Measurements from ENCODE around the gene AGPAT2. TPM values are rescaled to one million over a fixed set of nuclear protein-coding genes. Genes with fewer than 3 reads are reported as not detected.

AGPAT2 gene
- total RNA-seq, 2 donors from 2014 or later, result 71.9 to 81.9 TPM

DNA sequence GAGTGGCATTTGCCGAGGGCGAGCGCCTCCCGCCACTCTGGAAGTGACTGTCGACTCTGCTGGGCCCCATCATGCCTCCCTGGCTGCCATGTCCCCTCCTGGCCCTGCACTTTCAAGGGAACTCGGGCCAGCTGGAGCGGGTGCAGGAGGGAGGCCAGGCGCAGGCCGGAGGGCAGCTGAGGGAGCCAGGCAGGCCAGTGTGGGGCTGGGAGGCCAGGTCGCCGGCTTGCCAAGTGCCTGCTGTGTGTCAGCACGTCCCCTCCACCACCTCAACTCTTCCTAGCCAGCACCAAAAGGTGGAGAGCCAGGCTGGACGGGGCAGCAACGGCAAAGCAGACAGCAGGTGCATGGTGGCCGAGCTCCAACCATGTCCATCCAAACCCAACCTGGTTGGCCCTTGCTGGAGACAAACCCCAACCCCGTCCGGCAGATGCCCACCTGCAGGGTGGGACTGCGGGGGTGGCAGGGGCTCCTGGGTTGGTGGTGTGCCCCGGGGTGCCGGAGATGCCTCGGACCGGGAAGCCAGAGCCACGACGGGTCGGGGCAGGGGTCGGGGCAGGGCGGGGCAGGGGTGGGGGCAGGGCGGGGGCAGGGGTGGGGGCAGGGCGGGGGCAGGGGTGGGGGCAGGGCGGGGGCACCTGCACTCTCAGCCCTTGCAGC is 61.1 kb downstream of the AGPAT2 start:
- H3K27ac ChIP-seq, result peak overlapping the region in 1 of 2 donors; percentile 50
- no peak overlapping the region for H3K4me3 ChIP-seq
- peaks cover 0 to 54% of the 10 kb centered on the region in 2 donors for H3K4me1 ChIP-seq
- H3K36me3 ChIP-seq, result no peaks in the 10 kb centered on the region
- no peaks in the 10 kb centered on the region for H3K27me3 ChIP-seq
- no peaks in the 10 kb centered on the region for H3K9me3 ChIP-seq
- no peak for DNase-seq (ENCODE audit: low spot score)
- TF ChIP-seq, protein P1, sequence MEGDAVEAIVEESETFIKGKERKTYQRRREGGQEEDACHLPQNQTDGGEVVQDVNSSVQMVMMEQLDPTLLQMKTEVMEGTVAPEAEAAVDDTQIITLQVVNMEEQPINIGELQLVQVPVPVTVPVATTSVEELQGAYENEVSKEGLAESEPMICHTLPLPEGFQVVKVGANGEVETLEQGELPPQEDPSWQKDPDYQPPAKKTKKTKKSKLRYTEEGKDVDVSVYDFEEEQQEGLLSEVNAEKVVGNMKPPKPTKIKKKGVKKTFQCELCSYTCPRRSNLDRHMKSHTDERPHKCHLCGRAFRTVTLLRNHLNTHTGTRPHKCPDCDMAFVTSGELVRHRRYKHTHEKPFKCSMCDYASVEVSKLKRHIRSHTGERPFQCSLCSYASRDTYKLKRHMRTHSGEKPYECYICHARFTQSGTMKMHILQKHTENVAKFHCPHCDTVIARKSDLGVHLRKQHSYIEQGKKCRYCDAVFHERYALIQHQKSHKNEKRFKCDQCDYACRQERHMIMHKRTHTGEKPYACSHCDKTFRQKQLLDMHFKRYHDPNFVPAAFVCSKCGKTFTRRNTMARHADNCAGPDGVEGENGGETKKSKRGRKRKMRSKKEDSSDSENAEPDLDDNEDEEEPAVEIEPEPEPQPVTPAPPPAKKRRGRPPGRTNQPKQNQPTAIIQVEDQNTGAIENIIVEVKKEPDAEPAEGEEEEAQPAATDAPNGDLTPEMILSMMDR (IDR thresholded peaks at IDR 0.05), result no peak

DNA sequence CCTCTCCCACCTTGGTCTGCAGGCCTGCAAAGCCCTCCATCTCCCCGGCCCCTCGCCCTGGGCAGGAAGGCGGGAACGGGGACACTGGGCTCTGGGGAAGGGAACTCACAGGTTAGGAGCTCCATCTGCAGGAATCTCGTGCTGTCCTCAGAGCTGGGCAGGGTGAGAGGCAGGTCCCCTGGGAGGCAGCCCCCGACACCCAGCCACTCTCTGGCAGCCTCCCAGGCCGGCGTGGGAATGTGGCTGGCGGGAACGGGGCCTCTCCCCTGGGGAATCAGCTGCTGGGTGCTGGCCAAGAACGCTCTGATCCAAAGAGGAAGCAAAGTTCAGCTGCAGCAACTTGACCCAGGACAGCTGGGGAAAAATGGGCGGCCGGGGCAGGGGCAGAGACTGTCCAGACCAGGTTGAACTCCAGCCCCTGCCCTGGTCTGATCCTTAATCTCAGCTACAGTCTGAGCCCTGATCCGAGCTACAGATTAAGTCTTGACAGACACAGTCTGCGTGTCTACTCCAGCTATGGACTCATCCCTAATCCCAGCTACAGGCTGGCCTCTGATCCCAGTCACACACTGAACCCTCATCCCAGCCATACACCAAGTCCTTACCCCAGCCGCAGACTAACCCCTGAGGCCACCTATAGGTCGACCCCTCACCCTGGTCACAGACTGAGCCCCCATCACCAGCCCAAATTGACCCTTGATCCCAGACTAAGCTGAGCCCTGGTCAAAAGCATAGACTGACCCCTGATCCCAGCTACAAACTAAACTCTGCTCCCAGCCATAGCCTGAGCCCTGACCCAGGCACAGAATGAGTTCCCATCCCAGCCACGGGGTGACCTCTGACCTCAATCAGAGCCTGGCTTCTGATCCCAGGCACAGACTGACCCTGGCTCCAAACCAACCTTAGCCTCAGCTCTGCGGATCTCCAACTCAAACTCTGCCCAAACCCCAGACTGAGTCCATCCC is 61.9 kb downstream of the AGPAT2 start:
- no peaks in the 10 kb centered on the region for H3K27me3 ChIP-seq

DNA sequence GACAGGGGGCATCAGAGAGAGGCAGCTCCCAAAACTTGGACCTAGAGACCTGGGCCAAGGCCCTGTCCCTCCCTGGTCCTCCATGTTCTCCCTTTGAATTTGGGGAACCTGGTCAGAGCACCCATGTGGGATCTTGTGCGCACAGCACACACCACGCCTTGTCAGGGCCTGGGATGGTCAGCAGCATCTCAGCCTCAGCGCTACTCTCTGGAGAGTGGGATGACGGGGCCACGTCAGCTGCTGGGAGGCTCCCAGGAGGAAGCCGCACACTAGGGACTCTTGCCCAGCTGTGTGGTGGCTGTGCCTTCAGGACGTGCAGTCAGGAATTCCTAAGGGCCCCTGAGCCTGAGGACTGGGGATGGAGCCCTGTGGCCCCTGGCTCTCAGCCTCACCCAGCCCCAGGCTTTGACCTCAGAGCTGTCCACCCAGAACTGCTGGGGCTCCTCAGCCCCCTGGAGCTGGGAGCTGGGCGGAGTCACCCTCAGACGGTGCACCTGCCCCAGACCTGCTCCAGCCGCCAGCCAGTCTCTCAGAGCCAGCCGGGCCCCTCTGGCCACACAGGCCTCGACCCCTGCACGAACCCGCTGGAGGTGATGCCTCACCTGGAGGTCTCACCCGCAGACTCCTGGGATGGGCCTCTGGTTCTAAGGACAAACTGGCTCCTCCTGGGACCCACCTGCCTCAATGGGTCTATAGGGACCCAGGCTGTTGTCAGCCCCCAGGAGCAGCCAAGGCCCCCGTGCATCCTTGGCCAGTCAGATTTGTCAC is 62.9 kb downstream of the AGPAT2 start:
- Histone ChIP-seq H3K4me1 (peaks cover 0 to 48% of the 10 kb centered on the region in 2 donors), H3K27ac (peak overlapping the region; percentile 22 to 50), H3K36me3 (no peaks in the 10 kb centered on the region), H3K27me3 (no peaks in the 10 kb centered on the region), H3K9me3 (no peaks in the 10 kb centered on the region), H3K4me3 (no peak overlapping the region)
- TF ChIP-seq, protein P1 (IDR thresholded peaks at IDR 0.05), result no peak
- DNase-seq (ENCODE audit: low spot score), result no peak

More for the DNA sequence above, 61.9 kb downstream of the AGPAT2 start:
- Histone ChIP-seq H3K4me1 (peaks cover 0 to 49% of the 10 kb centered on the region in 2 donors), H3K36me3 (no peaks in the 10 kb centered on the region), H3K27ac (peak overlapping the region; percentile 22 to 50), H3K4me3 (no peak overlapping the region), H3K9me3 (no peaks in the 10 kb centered on the region)
- DNase-seq (ENCODE audit: low spot score), result peak; percentile 82
- TF ChIP-seq, protein P1 (IDR thresholded peaks at IDR 0.05), result peak; percentile 32 to 77

DNA sequence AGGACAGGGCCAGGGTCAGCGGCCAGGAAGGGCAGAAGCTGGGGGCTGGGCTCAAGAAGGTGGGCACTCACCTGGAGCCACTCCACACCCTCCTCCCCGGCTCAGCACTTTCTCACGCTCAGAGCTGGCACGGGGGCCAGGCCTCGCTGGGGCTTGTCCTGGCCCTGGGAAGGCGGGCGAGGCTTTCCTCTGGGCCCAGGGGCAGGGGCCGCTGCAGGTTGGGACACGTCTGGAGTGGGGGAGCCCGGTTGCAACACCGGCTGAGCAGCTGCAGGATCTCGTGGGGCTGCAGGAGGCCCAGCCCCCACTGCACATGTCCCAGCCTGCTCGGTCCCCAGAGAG is 63.4 kb downstream of the AGPAT2 start:
- H3K4me1 ChIP-seq, result peaks cover 0 to 53% of the 10 kb centered on the region in 2 donors

More for the DNA sequence above, 63.4 kb downstream of the AGPAT2 start:
- Histone ChIP-seq H3K27ac (no peak overlapping the region), H3K9me3 (no peaks in the 10 kb centered on the region), H3K36me3 (no peaks in the 10 kb centered on the region), H3K4me3 (no peak overlapping the region), H3K27me3 (no peaks in the 10 kb centered on the region)
- TF ChIP-seq, protein P1 (IDR thresholded peaks at IDR 0.05), result no peak
- no peak for DNase-seq (ENCODE audit: low spot score)

MicroRNAs encoded within 50 kb of the gene (microRNA counts, 767-probe panel; counts per million panel counts)
- 5,502 to 12,078 counts per million in 2 donors for microRNA hsa-miR-126-3p

Small RNA genes within 50 kb of the gene (microRNA-seq; reads per million reads assigned to microRNA genes)
- gene MIR126 (ENCODE audit: borderline number of aligned reads in 2 of 2, borderline replicate concordance in 1 of 2), result 103,385 to 132,536 reads per million in 2 donors

Other genes starting within 250 kb of the AGPAT2 start
- 1 to 10 TPM; 6.4 to 9.1 TPM for gene INPP5E, start 247.6 kb downstream of the AGPAT2 start, total RNA-seq
- gene SEC16A, start 204.4 kb downstream of the AGPAT2 start, total RNA-seq, result 10 to 100 TPM; 32.6 to 41.6 TPM
- 10 to 100 TPM; 14.2 to 39.7 TPM for gene NOTCH1, start 141.4 kb downstream of the AGPAT2 start, total RNA-seq
- gene EGFL7, start 24.5 kb downstream of the AGPAT2 start, total RNA-seq, result 100 to 1,000 TPM; 114 to 120 TPM
- gene DIPK1B, start 25.1 kb upstream of the AGPAT2 start, total RNA-seq, result 10 to 100 TPM; 45.1 to 45.7 TPM
- gene LCN10, start 55.5 kb upstream of the AGPAT2 start, total RNA-seq, result 1 to 10 TPM; 4.5 to 8.8 TPM
- gene LCN6, start 61.1 kb upstream of the AGPAT2 start, total RNA-seq, result 1 to 10 TPM; 6.4 to 9.3 TPM
- gene LCN8, start 70.8 kb upstream of the AGPAT2 start, total RNA-seq, result not detected
- 1 to 10 TPM in 1 of 2 donors, under 1 TPM in 1; 0.63 to 1.4 TPM for gene LCN15, start 77.1 kb upstream of the AGPAT2 start, total RNA-seq
- 100 to 1,000 TPM; 123 to 148 TPM for gene TMEM141, start 103.9 kb upstream of the AGPAT2 start, total RNA-seq
- gene CCDC183, start 108.9 kb upstream of the AGPAT2 start, total RNA-seq, result 1 to 10 TPM; 2.3 to 2.5 TPM
- gene RABL6, start 120.5 kb upstream of the AGPAT2 start, total RNA-seq, result 10 to 100 TPM; 48.4 to 61.7 TPM
- 1 to 10 TPM; 2.7 to 3.0 TPM for gene AJM1, start 155.0 kb upstream of the AGPAT2 start, total RNA-seq
- gene PHPT1, start 162.0 kb upstream of the AGPAT2 start, total RNA-seq, result 100 to 1,000 TPM; 140 to 154 TPM
- 1 to 10 TPM; 1.7 to 2.0 TPM for gene MAMDC4, start 164.9 kb upstream of the AGPAT2 start, total RNA-seq
- gene EDF1, start 178.9 kb upstream of the AGPAT2 start, total RNA-seq, result 100 to 1,000 TPM; 329 to 428 TPM
- gene TRAF2, start 199.1 kb upstream of the AGPAT2 start, total RNA-seq, result 1 to 10 TPM; 1.9 to 4.1 TPM

All from right atrium auricular region (tissue), 2 donors.